ENCODE measurements around the gene YJEFN3. TPM values are rescaled to one million over a fixed set of nuclear protein-coding genes. Genes with fewer than 3 reads are reported as not detected.

Gene YJEFN3
- total RNA-seq, 1 experiment from 2014 or later: 25.3 TPM

DNA sequence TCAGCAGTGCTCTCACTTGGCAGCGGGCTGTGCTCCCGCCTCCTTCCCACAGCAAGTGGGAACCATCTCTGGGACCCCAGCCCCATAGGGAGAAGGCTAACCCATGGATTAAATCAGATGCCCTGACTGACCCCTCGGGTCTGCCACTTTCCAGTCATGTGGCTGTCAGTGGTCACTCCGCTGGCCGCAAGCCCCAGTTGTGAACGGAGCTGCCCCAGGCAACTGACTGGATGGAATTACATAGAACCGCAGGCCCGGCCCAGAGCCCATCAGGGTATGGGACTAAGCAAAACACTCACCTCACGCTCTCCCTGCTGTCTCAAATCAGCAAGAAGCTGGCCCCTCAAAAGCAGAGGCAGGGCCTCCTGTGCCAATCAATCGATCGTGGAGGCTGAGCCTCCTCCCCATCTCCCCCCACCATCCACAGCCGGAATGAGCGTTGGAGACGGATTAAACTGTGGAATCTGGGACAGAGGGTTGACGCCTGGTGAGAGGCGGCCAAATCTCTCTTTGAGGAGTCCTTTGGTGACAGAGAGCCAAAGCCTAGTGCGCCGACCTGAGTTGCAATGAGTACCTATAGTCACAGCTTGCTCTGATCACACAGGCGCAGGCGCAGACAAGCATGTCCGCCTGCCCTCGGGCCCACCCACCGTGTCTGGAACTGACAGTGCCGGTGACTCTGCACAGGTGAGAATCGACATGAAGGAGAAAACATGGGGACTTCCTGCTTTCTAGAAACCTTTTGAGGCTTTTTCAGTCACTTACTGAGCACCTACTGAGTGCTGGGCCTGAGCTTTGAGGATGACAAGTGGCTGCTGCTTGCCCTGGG lies 51.0 kb downstream of the YJEFN3 start:
- DNase-seq (ENCODE audit: low read depth, low spot score): no peak
- ChIA-PET CTCF (no interaction called here), POLR2A (no interaction called here), RAD21 (ENCODE audit: low non-redundant PET in 1 of 2, low total read pairs in 2 of 2, uncharacterized antibody in 2 of 2, unreplicated experiment in 2 of 2) (no interaction called here)
- Histone ChIP-seq H3K9ac (ENCODE audit: low read length) (no peak overlapping the region), H3K9me3 (ENCODE audit: control insufficient read depth in 1 of 2, insufficient read depth in 1 of 2, low read depth in 1 of 2, low read length in 2 of 2) (no peaks in the 10 kb centered on the region), H3K4me1 (ENCODE audit: control insufficient read depth in 1 of 2, insufficient read depth in 2 of 2, low read length in 2 of 2) (peaks cover 7 to 12% of the 10 kb centered on the region in 2 experiments; a peak in 3 of 4 replicates), H2AFZ (ENCODE audit: low read depth, low read length, poor library complexity, severe bottlenecking) (no peak overlapping the region), H3K27me3 (ENCODE audit: insufficient read depth, low read length) (no peaks in the 10 kb centered on the region), H3K27ac (ENCODE audit: low read depth, low read length) (no peak overlapping the region), H3K9me2 (ENCODE audit: insufficient read depth) (no peaks in the 10 kb centered on the region), H4K20me1 (ENCODE audit: insufficient read depth) (no peaks in the 10 kb centered on the region), H3K4me3 (replicated peaks in 1 of 2; ENCODE audit: low read depth in 1 of 2, low read length in 2 of 2) (no peak overlapping the region), H3K4me2 (ENCODE audit: low read length) (no peak overlapping the region), H3K79me2 (ENCODE audit: insufficient read depth, low read length) (no peaks in the 10 kb centered on the region), H3K36me3 (ENCODE audit: control insufficient read depth in 1 of 2, insufficient read depth in 2 of 2, low read length in 2 of 2) (no peaks in the 10 kb centered on the region)
- ATAC-seq: no peak
- BruUV-seq (replicated peaks): no TSS peak
- no peak for TF ChIP-seq ZNF274 (IDR thresholded peaks at IDR 0.05; ENCODE audit: low read depth, low read length)
- TF ChIP-seq, protein P1, sequence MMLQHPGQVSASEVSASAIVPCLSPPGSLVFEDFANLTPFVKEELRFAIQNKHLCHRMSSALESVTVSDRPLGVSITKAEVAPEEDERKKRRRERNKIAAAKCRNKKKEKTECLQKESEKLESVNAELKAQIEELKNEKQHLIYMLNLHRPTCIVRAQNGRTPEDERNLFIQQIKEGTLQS (IDR thresholded peaks at IDR 0.05): no peak
- TF ChIP-seq RAD21 (IDR thresholded peaks at IDR 0.05; ENCODE audit: low read depth): no peak
- TF ChIP-seq YY1 (IDR thresholded peaks at IDR 0.05; ENCODE audit: extremely low read depth, insufficient replicate concordance, low read depth, low read length): no peak
- no peak for TF ChIP-seq CEBPB (IDR thresholded peaks at IDR 0.05; ENCODE audit: low read depth)
- no peak for TF ChIP-seq SP1 (IDR thresholded peaks at IDR 0.05; ENCODE audit: low read depth)
- no peak for TF ChIP-seq JUND (IDR thresholded peaks at IDR 0.05)
- TF ChIP-seq MAX (IDR thresholded peaks at IDR 0.05): no peak
- no peak for TF ChIP-seq CTCF (IDR thresholded peaks at IDR 0.05 in 2 of 3, conservative IDR thresholded peaks at IDR 0.05 in 1 of 3; ENCODE audit: borderline replicate concordance in 1 of 3, insufficient read depth in 1 of 3, low read depth in 2 of 3, low read length in 2 of 3)
- no peak for TF ChIP-seq ZBTB33 (IDR thresholded peaks at IDR 0.05; ENCODE audit: extremely low read depth, insufficient replicate concordance, low read length)
- TF ChIP-seq CBX3 (IDR thresholded peaks at IDR 0.05; ENCODE audit: low read depth): no peak
- TF ChIP-seq SRF (IDR thresholded peaks at IDR 0.05; ENCODE audit: low read depth): no peak
- no peak for TF ChIP-seq REST (IDR thresholded peaks at IDR 0.05; ENCODE audit: low read depth)
- no peak for TF ChIP-seq TCF7L2 (IDR thresholded peaks at IDR 0.05; ENCODE audit: borderline replicate concordance, extremely low read depth, insufficient read depth, insufficient read length)
- no peak for TF ChIP-seq EZH2phosphoT487 (IDR thresholded peaks at IDR 0.05; ENCODE audit: borderline replicate concordance)
- TF ChIP-seq ZFX (IDR thresholded peaks at IDR 0.05): no peak
- TF ChIP-seq FOSL1 (IDR thresholded peaks at IDR 0.05; ENCODE audit: low read depth): no peak
- intact Hi-C loops (cut with micrococcal nuclease): no loop called here
